Kidney (tissue), 14 donors: ENCODE results near the gene SPTBN4. TPM values are rescaled to one million over a fixed set of nuclear protein-coding genes. Genes with fewer than 3 reads are reported as not detected.
A peak's percentile ranks its signal among the peaks of the same experiment; 100 is the strongest.

Experiments used
- DNase-seq, 5 donors: peaks; one replicate each; pipeline ENCODE4 v3.0.0-alpha.2; 2013 to 2020
- FAIRE-seq: peaks from 2 replicates; lab custom pipeline; 2012; peaks lifted over from hg19 to GRCh38; lab: Jason Lieb, UNC
- H3K27ac ChIP-seq, 2 donors: one replicate each; pipeline ENCODE4 v1.7.0; 2013; ENCODE audit warnings: low read depth in 2 of 2, low read length in 2 of 2, inconsistent platforms in 1 of 2
- H3K27me3 ChIP-seq: one replicate; pipeline ENCODE4 v1.7.1; 2013; ENCODE audit warnings: low read length, inconsistent platforms; ENCODE audit not compliant: control insufficient read depth, insufficient read depth
- H3K36me3 ChIP-seq, 3 donors: one replicate each; pipeline versions ENCODE4 v1.7.0 to v1.7.1; 2013; ENCODE audit warnings: low read length in 3 of 3, control low read depth in 1 of 3, inconsistent platforms in 1 of 3; ENCODE audit not compliant: insufficient read depth in 3 of 3, control insufficient read depth in 2 of 3
- H3K4me1 ChIP-seq, 3 donors: one replicate each; pipeline versions ENCODE4 v1.7.0 to v1.7.1; 2013; ENCODE audit warnings: low read length in 3 of 3, inconsistent platforms in 1 of 3, low read depth in 1 of 3; ENCODE audit not compliant: control insufficient read depth in 2 of 3, insufficient read depth in 2 of 3
- H3K4me3 ChIP-seq, 3 donors: one replicate each; pipeline versions ENCODE4 v1.7.0 to v1.8.1; 2013; ENCODE audit warnings: low read length in 3 of 3, control low read depth in 1 of 3, inconsistent platforms in 1 of 3
- H3K9ac ChIP-seq, 3 donors: one replicate each; pipeline versions ENCODE4 v1.7.0 to v1.7.1; 2013; ENCODE audit warnings: low read length in 3 of 3, control low read depth in 1 of 3, inconsistent platforms in 1 of 3
- H3K9me3 ChIP-seq, 3 donors: one replicate each; pipeline versions ENCODE4 v1.7.0 to v1.7.1; 2013; ENCODE audit warnings: low read length in 3 of 3, control low read depth in 1 of 3, inconsistent platforms in 1 of 3; ENCODE audit not compliant: control insufficient read depth in 2 of 3, insufficient read depth in 1 of 3
- intact Hi-C: fragments of 100-400 bp; cut with DNase I; formaldehyde crosslinking; loops from one replicate; pipeline ENCODE4 v1.11.1; 2022
- polyA plus RNA-seq: library from polyadenylated mRNA; stranded (reverse); fragments of 350-450 nt; fragmentation: Illumina TruSeq; extraction: RNeasy Lipid Tissue Mini Kit (QIAGEN cat#74804); gene quantifications from one replicate; pipeline ENCODE4 v1.2.3, GENCODE V29; 2014; ENCODE audit warnings: low read depth, low replicate concordance; ENCODE audit not compliant: insufficient read depth
- total RNA-seq: library from RNA; stranded (reverse); fragmentation: NEBNext Ultra II Directional; extraction: Animal tissue kit (Norgen Biotek cat#: 25700); gene quantifications from one replicate; pipeline ENCODE4 v1.2.1, GENCODE V29; 2021
- TF ChIP-seq, protein P1 (sequence below): IDR thresholded peaks from 3 replicates; pipeline ENCODE4 v1.5.1; 2012; ENCODE audit warnings: mild to moderate bottlenecking, moderate library complexity, borderline replicate concordance; ENCODE audit not compliant: insufficient read depth; ENCODE audit errors: extremely low read depth
- donor health status: control.
- donor health status: control.
- donor health status: control.
- donor health status: control.
- donor health status: control.
- donor health status: DM: yes; HTN: yes; CAD: no.
- donor health status: Normal renal cell carcinoma (clear cell type).

SPTBN4 gene
- total and polyA plus RNA-seq, 2 donors from 2014 or later, result 0.82 to 4.6 TPM

DNA sequence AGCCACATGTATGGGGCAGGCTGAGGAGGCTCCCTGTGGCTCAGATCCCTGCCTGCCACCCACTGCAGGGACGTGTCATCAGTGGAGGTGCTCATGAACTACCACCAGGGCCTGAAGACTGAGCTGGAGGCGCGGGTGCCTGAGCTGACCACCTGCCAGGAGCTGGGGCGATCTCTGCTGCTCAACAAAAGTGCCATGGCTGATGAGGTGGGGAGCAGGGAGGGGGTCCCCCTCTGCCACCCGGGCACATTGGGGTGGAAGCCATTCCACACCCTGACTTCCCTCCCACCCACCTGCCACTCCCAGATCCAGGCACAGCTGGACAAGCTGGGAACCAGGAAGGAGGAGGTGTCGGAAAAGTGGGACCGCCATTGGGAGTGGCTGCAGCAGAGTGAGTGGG, 98.6 kb downstream of the SPTBN4 start:
- DNase-seq, result peak in 1 of 5 donors; percentile 37
- Histone ChIP-seq H3K27me3 (peaks cover 14% of the 10 kb centered on the region), H3K9me3 (no peaks in the 10 kb centered on the region), H3K4me3 (no peak overlapping the region), H3K27ac (no peak overlapping the region), H3K4me1 (peaks cover 0 to 3% (median 0%) of the 10 kb centered on the region in 3 donors), H3K36me3 (no peaks in the 10 kb centered on the region), H3K9ac (no peak overlapping the region)
- intact Hi-C loops, result no loop called here
- FAIRE-seq, result no peak
- TF ChIP-seq, protein P1, sequence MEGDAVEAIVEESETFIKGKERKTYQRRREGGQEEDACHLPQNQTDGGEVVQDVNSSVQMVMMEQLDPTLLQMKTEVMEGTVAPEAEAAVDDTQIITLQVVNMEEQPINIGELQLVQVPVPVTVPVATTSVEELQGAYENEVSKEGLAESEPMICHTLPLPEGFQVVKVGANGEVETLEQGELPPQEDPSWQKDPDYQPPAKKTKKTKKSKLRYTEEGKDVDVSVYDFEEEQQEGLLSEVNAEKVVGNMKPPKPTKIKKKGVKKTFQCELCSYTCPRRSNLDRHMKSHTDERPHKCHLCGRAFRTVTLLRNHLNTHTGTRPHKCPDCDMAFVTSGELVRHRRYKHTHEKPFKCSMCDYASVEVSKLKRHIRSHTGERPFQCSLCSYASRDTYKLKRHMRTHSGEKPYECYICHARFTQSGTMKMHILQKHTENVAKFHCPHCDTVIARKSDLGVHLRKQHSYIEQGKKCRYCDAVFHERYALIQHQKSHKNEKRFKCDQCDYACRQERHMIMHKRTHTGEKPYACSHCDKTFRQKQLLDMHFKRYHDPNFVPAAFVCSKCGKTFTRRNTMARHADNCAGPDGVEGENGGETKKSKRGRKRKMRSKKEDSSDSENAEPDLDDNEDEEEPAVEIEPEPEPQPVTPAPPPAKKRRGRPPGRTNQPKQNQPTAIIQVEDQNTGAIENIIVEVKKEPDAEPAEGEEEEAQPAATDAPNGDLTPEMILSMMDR, result no peak

DNA sequence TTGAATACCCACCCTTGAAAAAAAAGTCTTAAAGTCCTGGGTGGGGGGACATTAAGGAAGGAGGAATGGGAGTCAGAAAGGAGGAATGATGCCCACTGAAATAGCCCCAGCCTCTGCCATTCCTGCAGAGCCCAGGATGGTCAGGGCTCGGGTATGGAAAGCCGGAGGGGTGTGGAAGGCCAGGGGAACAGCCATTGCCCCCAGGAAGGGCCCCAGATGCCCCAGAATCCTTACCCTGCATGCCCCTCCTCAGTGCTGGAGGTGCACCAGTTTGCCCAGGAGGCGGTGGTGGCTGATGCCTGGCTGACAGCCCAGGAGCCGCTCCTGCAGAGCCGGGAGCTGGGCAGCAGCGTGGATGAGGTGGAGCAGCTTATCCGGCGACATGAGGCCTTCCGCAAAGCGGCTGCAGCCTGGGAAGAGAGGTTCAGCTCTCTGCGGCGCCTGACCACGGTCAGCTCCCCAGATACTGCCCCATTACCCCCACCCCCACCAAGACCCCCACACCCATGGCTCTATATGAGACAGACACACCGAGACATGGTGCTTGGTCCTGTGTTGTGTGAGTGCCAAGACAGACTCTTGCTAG, 99.2 kb downstream of the SPTBN4 start:
- no peaks in the 10 kb centered on the region for H3K9me3 ChIP-seq
- DNase-seq, result peak in 1 of 5 donors; percentile 50
- no peak overlapping the region for H3K4me3 ChIP-seq
- H3K9ac ChIP-seq, result no peak overlapping the region
- no peaks in the 10 kb centered on the region for H3K36me3 ChIP-seq
- H3K4me1 ChIP-seq, result peaks cover 0 to 3% (median 0%) of the 10 kb centered on the region in 3 donors
- peaks cover 14% of the 10 kb centered on the region for H3K27me3 ChIP-seq
- FAIRE-seq, result no peak
- TF ChIP-seq, protein P1, result no peak
- no peak overlapping the region for H3K27ac ChIP-seq
- intact Hi-C loops, result no loop called here

DNA sequence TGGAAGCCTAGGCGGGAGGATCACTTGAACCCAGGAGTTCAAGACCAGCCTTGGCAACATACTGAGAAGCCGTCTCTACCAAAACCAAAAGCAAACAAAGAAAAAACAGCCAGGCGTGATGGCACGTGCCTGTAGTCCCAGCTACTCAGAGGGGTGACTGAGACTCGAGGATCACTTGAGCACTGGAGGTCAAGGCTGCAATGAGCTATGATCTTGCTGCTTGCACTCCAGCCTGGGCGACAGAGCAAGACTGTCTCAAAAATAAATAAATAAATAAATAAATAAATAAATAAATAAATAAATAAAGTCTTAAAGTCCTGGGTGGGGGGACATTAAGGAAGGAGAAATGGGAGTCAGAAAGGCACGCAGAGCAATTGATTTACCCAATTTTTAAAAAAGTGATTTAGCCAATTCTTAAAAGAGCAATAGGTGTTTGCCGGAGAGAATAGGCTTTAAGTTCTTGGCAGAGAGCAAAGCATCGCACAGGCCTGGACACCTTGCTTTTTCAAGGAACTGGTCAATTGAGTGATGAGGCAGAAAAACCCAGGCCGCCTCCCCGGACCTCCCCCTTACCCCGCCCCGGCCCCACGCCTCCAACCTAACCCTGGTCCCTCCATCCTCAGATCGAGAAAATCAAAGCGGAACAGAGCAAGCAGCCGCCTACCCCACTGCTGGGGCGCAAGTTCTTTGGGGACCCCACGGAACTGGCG, 100.4 kb downstream of the SPTBN4 start:
- Histone ChIP-seq H3K9ac (no peak overlapping the region), H3K4me3 (no peak overlapping the region), H3K36me3 (no peaks in the 10 kb centered on the region), H3K27ac (no peak overlapping the region), H3K4me1 (peaks cover 0 to 3% (median 0%) of the 10 kb centered on the region in 3 donors), H3K9me3 (no peaks in the 10 kb centered on the region), H3K27me3 (peaks cover 14% of the 10 kb centered on the region)
- TF ChIP-seq, protein P1, result no peak
- intact Hi-C loops, result no loop called here
- FAIRE-seq (no peak), DNase-seq (peak in 1 of 5 donors; percentile 57)
